Adrenal gland (tissue), 12 donors: ENCODE measurements around the gene RHOG. TPM values are rescaled to one million over a fixed set of nuclear protein-coding genes. Genes with fewer than 3 reads are reported as not detected.

Experiments used
- DNase-seq, 7 donors: peaks; one replicate each; pipeline ENCODE4 v3.0.0-alpha.2; 2019 to 2020
- H3K27ac ChIP-seq, 5 donors: fragments of 200-600 bp; sonication (generic) in 4 of 5; 1 replicate in 3 of 5; 2 replicates in 2 of 5; pipeline versions ENCODE4 v1.5.1 to v1.8.0; 2016 to 2020; ENCODE audit warnings: mild to moderate bottlenecking in 1 of 5
- H3K27me3 ChIP-seq: fragments of 200-600 bp; 2 replicates; pipeline ENCODE4 v1.8.0; 2021
- H3K36me3 ChIP-seq, 2 donors: fragments of 200-600 bp; replicated peaks in 1 of 2; 1 replicate in 1 of 2; 2 replicates in 1 of 2; pipeline versions ENCODE4 v1.5.1 to v1.8.0; 2018 to 2022
- H3K4me1 ChIP-seq, 2 donors: fragments of 200-600 bp; replicated peaks in 1 of 2; 1 replicate in 1 of 2; 2 replicates in 1 of 2; pipeline versions ENCODE4 v1.5.1 to v1.8.0; 2018 to 2021
- H3K4me3 ChIP-seq, 4 donors: fragments of 200-600 bp; sonication (generic) in 3 of 4; one replicate each; pipeline ENCODE4 v1.5.1; 2016 to 2018
- H3K9me3 ChIP-seq, 3 donors: fragments of 200-600 bp; sonication (generic) in 1 of 3; replicated peaks in 1 of 3; 1 replicate in 2 of 3; 2 replicates in 1 of 3; pipeline versions ENCODE4 v1.5.1 to v1.8.0; 2016 to 2021
- POLR2A ChIP-seq, 2 donors: fragments of 450-650 bp; IDR thresholded peaks; one replicate each; pipeline ENCODE4 v1.6.1; 2017; ENCODE audit warnings: antibody characterized with exemption in 2 of 2, mild to moderate bottlenecking in 2 of 2, moderate library complexity in 1 of 2
- WGBS, 4 donors: extraction: QIAGEN DNeasy Blood & Tissue Kit in 2 of 4; methylation state at CpG; one replicate each; pipeline versions ENCODE4 v1.1.5 to v1.1.7; 2013 to 2017; 5-methylcytosine and 5-hydroxymethylcytosine counted together
- intact Hi-C, 2 donors: fragments of 100-400 bp; cut with DNase I; formaldehyde crosslinking; loops; one replicate each; pipeline versions ENCODE4 v1.14.1 to v1.15.0; 2022 to 2023
- polyA plus RNA-seq, 3 donors: library from polyadenylated mRNA; stranded (reverse); fragments of 200-250 nt in 2 of 3; fragments of 350-450 nt in 1 of 3; fragmentation: Illumina TruSeq in 1 of 3; extraction: RNeasy Lipid Tissue Mini Kit (QIAGEN cat#74804) in 1 of 3; gene quantifications; one replicate each; pipeline ENCODE4 v1.2.3, GENCODE V29; 2013 to 2014
- small RNA-seq, 2 donors: library from RNA; depleted of rRNA; stranded (forward); fragments of <200 nt; gene quantifications; one replicate each; pipeline ENCODE3, GENCODE V24; 2016
- total RNA-seq, 9 donors: library from RNA; depleted of rRNA in 4 of 9; stranded (reverse); fragments of >200 nt in 4 of 9; fragments of 120-200 nt in 1 of 9; fragmentation: NEBNext Ultra II Directional in 1 of 9; extraction: Animal tissue kit (Norgen Biotek cat#: 25700) in 1 of 9; gene quantifications; one replicate each; pipeline versions ENCODE4 v1.1.0 to v1.2.4, GENCODE V29; 2013 to 2023
- TF ChIP-seq, protein P1 (sequence below), 6 experiments: fragments of 450-650 bp in 4 of 6; fragments of 200-600 bp in 2 of 6; sonication (generic) in 1 of 6; IDR thresholded peaks; 1 replicate in 5 of 6; 2 replicates in 1 of 6; pipeline versions ENCODE4 v1.5.1 to v1.8.0; 2016 to 2021; ENCODE audit warnings: antibody characterized with exemption in 6 of 6, mild to moderate bottlenecking in 2 of 6, moderate library complexity in 1 of 6
- donor health status: healthy with polysubstance abuse.
- donor health status: Bipolar disorder and iron deficiency.
- donor health status: DM: yes; HTN: yes; CAD: no.
- donor health status: DM: no; HTN: no; CAD: no.
- donor health status: DM: no; HTN: no; CAD: no.
- donor health status: DM: yes; HTN: yes; CAD: no.

RHOG gene
- total and polyA plus RNA-seq, 12 donors: 21.4 to 91.2 (median 48.7) TPM

DNA sequence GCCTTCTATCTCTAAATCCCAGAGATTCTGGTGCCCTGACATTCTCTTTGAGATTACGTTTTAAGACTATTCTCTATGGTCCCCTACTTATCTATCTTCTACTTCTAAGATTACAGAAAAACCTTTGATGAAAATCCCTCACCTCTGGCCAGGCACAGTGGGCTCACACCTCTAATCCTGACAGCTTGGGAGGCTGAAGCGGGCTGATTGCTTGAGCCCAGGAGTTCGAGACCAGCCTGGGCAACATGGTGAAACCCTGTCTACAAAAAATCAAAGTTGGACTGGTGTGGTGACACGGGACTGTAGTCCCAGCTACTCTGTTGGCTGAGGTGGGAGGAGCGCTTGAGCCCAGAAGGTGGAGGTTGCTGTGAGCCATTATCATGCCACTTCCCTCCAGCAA is 57.8 kb downstream of the RHOG start:
- 93 to 96% (median 94%) methylated on average over 5 of the region's 5 CpGs for WGBS, 4 donors
- Histone ChIP-seq H3K9me3 (no peaks in the 10 kb centered on the region), H3K27me3 (no peaks in the 10 kb centered on the region), H3K4me1 (peaks cover 0 to 33% of the 10 kb centered on the region in 2 donors), H3K4me3 (no peak overlapping the region), H3K36me3 (peaks cover 0 to 27% of the 10 kb centered on the region in 2 donors), H3K27ac (no peak overlapping the region)
- intact Hi-C loops: no loop called here
- DNase-seq: peak in 1 of 7 donors; percentile 36
- TF ChIP-seq, protein P1, sequence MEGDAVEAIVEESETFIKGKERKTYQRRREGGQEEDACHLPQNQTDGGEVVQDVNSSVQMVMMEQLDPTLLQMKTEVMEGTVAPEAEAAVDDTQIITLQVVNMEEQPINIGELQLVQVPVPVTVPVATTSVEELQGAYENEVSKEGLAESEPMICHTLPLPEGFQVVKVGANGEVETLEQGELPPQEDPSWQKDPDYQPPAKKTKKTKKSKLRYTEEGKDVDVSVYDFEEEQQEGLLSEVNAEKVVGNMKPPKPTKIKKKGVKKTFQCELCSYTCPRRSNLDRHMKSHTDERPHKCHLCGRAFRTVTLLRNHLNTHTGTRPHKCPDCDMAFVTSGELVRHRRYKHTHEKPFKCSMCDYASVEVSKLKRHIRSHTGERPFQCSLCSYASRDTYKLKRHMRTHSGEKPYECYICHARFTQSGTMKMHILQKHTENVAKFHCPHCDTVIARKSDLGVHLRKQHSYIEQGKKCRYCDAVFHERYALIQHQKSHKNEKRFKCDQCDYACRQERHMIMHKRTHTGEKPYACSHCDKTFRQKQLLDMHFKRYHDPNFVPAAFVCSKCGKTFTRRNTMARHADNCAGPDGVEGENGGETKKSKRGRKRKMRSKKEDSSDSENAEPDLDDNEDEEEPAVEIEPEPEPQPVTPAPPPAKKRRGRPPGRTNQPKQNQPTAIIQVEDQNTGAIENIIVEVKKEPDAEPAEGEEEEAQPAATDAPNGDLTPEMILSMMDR (IDR thresholded peaks at IDR 0.05): no peak
- no peak for TF ChIP-seq POLR2A (IDR thresholded peaks at IDR 0.05)

DNA sequence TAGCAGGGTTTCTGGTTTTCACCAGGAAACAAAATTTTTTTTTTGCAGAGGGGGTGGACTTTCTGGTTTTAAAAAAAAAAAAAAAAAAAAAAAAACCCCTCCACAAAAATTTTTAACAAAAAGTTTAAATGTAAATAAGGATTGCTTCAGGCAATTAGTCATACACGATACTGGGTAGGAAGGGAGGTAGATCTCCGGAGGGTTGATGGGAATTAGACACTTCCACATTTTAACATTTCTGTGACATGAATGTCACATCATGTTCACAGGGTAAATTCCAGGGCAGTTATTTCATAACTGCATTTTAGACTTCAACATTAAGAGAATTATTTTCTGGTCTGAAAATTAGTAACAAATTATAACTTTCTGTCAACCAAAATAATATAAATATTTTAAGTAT is 59.3 kb downstream of the RHOG start:
- no peak overlapping the region for H3K27ac ChIP-seq
- intact Hi-C loops: no loop called here
- TF ChIP-seq, protein P1 (IDR thresholded peaks at IDR 0.05): no peak
- TF ChIP-seq POLR2A (IDR thresholded peaks at IDR 0.05): no peak
- H3K9me3 ChIP-seq: no peaks in the 10 kb centered on the region
- DNase-seq: no peak
- H3K4me1 ChIP-seq: peaks cover 0 to 18% of the 10 kb centered on the region in 2 donors
- no peak overlapping the region for H3K4me3 ChIP-seq
- H3K36me3 ChIP-seq: peaks cover 0 to 42% of the 10 kb centered on the region in 2 donors
- WGBS, 4 donors: 10 to 15% (median 13%) methylated on average over 2 of the region's 2 CpGs
- H3K27me3 ChIP-seq: no peaks in the 10 kb centered on the region

Small RNAs within 50 kb of the gene (small RNA-seq; reads per million reads assigned to genes)
- gene RNU7-50P: 0 reads per million in 2 donors

Other genes with a start within 250 kb of the RHOG start
- under 1 TPM in 5 of 9 donors, not detected in 4; 0.28 to 0.78 (median 0.46) TPM for gene ART5, start 199.0 kb downstream of the RHOG start, total RNA-seq
- under 1 TPM in 2 of 3 donors, not detected in 1; 0.13 to 0.15 TPM for gene ART5, start 199.0 kb downstream of the RHOG start, polyA plus RNA-seq
- gene ART1, start 195.8 kb downstream of the RHOG start, total RNA-seq: 1 to 10 TPM in 1 of 9 donors, under 1 TPM in 3, not detected in 5; 0.46 to 5.2 (median 0.53) TPM
- not detected for gene ART1, start 195.8 kb downstream of the RHOG start, polyA plus RNA-seq
- 1 to 10 TPM in 2 of 9 donors, under 1 TPM in 5, not detected in 2; 0.46 to 1.3 (median 0.80) TPM for gene CHRNA10, start 169.6 kb downstream of the RHOG start, total RNA-seq
- 1 to 10 TPM in 2 of 3 donors, under 1 TPM in 1; 0.13 to 3.0 (median 2.2) TPM for gene CHRNA10, start 169.6 kb downstream of the RHOG start, polyA plus RNA-seq
- gene NUP98, start 43.4 kb downstream of the RHOG start, total RNA-seq: 100 to 1,000 TPM in 2 of 9 donors, 10 to 100 TPM in 7; 49.7 to 226 (median 58.2) TPM
- 10 to 100 TPM; 14.6 to 58.9 (median 28.5) TPM for gene NUP98, start 43.4 kb downstream of the RHOG start, polyA plus RNA-seq
- gene PGAP2, start 32.4 kb downstream of the RHOG start, total RNA-seq: 10 to 100 TPM in 8 of 9 donors, 1 to 10 TPM in 1; 4.6 to 32.5 (median 19.2) TPM
- 10 to 100 TPM; 17.2 to 44.0 (median 21.9) TPM for gene PGAP2, start 32.4 kb downstream of the RHOG start, polyA plus RNA-seq
- 10 to 100 TPM in 8 of 9 donors, 1 to 10 TPM in 1; 7.8 to 44.1 (median 34.4) TPM for gene STIM1, start 14.7 kb upstream of the RHOG start, total RNA-seq
- gene STIM1, start 14.7 kb upstream of the RHOG start, polyA plus RNA-seq: 10 to 100 TPM; 13.4 to 23.0 (median 17.2) TPM